Measurements from ENCODE around the gene SHROOM4.

The SHROOM4 gene

GRCh38 chrX:50813843-50814661, at the start of gene SHROOM4:
Gene SHROOM4 (minus strand): TSS chrX:50814194. CDS start chrX:50814018, 176 bp downstream.
- no peak for FAIRE-seq

DNA sequence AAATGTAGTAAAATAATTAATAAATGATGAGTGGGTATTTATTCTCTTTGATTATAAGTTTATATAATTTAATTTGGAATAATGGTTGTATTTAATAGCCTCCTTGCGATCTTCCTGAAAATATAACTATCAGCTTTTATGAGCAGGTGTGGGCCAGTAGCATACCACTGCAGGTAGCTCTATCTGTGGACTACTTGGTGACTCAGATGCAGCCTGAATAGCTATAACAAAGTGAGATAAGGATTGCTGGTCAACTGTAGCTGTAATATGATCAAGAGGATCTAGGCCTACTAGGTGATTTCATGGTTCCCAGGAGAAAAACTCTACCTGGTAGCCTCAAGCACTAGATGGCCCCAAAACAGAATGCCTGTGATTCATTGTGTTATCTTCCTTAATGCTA, 49.5 kb upstream of the SHROOM4 start:
- FAIRE-seq: no peak

DNA sequence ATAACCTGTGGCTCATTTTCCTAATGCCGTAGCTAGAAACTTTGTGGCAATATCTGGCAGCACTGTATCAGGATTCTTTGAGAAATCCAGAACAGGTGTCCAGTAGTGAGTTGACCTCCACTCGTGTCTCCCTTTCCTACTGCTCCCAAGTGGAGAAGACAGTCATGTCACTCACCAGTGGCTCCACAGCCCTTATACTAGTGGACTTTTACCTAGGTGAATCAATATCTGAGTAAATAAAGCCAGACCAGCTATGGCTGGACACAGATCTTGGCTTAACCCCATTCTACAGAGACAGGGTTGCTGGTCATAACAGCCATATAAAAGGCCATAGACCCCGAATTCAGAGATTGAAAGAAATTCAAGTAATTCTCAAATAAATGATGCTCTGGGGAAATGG, 46.5 kb upstream of the SHROOM4 start:
- FAIRE-seq: no peak

GRCh38 chrX:50858548-50858947, 44.6 kb upstream of the SHROOM4 start:
- FAIRE-seq: no peak

DNA sequence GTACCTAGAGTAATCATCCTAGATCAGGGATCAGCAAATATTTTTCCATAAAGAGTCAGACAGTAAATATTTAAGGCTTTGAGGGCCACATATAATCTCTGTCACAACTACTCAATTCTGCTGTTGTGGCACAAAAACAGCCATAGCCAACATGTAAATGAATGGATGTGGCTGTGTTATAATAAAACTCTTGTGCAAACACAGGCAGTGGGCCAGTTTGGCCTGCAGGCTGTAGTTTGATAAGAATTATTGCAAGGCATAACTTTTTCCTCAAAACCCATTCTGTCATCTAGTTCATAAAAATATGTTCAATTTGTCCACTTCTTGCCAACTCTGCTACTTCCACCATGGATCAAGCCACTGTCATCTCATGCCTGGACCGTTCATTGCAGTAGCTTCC, 39.4 kb upstream of the SHROOM4 start:
- no peak for FAIRE-seq

DNA sequence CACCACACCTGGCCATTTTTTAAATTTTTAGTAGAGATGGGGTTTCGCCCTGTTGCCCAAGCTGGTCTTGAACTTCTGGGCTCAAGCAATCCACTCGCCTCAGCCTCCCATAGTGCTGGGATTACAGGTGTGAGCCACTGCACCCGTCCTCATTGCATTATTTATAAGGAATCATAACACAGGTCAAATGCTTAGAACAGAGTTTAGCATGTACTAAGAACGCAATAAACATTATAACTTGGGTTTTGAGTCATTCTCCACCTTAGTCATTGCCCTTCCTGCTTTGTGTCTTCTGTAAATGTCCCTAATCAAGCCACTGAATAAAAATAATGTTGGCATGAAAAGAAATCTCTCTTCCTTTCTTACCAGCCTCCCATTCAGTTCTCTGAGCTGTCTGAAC, 38.5 kb upstream of the SHROOM4 start:
- no peak for FAIRE-seq

- FAIRE-seq: no peak
Measured at GRCh38 chrX:50842221-50842620, 28.2 kb upstream of the SHROOM4 start.

DNA sequence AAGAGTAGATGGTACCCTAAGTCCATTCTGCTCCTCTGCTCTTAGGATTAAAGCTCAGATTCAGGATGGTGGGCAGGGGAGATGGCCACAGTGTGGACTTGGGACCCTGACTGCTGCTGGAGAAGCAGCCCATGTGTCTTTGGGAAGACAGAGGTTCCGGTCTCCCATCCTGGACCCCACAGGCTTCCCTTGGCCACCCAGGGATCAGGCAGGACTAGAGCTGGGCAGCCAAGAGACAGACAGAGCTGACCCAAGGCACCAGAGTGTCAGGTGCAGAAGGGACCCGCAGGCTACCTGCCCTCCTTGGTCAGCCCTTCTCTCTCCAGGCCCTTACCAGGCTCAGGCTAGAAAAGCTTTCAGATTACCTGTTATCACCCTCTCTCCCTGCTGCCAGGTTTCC, 25.7 kb upstream of the SHROOM4 start:
- FAIRE-seq: no peak

DNA sequence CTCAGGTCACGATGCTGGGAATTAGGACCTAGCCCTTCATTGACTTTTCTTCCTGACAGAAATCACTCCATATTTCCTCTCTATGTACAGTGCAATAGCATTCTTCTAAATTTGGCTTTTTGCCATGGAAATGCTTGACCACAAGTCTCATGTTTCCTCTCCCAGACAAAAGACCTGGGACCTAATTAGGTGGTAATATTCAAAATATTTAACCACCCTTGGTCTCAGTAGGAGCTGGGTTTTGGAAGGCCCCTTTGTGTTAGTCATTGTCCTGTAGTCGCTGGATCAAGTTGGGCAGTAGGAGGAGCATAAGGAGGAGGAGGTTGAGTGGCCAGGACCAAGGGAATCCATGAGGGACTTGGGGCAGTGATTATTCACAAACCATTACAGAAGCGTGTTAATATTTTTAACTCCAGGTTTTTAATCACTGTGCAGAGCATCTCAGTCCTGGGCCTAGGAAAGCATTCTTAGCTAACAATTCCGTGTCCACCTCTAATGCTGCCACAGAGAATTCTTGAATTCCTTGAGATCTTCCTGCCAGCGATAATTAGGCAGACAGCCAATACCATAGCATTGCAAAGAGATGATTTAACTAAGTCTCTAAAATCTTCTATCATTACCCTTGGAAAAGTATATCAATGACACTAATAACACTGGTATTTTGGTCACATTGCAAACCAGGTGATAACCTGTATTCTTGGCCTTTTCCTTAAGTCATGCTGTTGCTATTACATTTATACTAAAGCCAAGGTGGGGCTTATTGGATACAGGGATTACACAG, 25.0 kb upstream of the SHROOM4 start:
- FAIRE-seq: no peak

GRCh38 chrX:50827996-50828395, 14.0 kb upstream of the SHROOM4 start:
- no peak for FAIRE-seq

DNA sequence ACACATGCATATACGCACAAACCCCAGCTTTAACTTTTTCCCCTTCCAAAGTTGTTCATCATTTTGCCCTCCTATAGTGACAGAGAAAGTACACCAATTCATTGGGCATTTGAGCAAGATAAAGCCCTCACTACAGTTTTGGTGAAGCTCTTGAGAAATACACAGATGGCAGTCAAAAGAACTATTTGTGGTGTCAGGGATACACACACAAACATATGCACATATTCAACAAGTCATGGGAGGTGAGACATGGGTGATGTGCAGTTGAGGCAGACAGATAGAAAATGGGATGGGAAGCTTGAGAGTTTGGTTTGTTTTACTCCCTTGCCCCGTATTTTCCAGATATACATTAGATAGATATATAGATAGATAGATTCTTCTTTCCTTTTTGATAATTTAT, 11.8 kb upstream of the SHROOM4 start:
- FAIRE-seq: no peak

- no peak for FAIRE-seq
Measured at GRCh38 chrX:50818986-50819385, 5.0 kb upstream of the SHROOM4 start.

GRCh38 chrX:50815120-50815519, 1.1 kb upstream of the SHROOM4 start:
- no peak for FAIRE-seq

GRCh38 chrX:50814701-50815100, 707 bp upstream of the SHROOM4 start:
- FAIRE-seq: no peak

GRCh38 chrX:50812995-50813842, 775 bp downstream of the SHROOM4 start:
- no peak for FAIRE-seq

GRCh38 chrX:50805276-50805675, 8.7 kb downstream of the SHROOM4 start:
- no peak for FAIRE-seq

DNA sequence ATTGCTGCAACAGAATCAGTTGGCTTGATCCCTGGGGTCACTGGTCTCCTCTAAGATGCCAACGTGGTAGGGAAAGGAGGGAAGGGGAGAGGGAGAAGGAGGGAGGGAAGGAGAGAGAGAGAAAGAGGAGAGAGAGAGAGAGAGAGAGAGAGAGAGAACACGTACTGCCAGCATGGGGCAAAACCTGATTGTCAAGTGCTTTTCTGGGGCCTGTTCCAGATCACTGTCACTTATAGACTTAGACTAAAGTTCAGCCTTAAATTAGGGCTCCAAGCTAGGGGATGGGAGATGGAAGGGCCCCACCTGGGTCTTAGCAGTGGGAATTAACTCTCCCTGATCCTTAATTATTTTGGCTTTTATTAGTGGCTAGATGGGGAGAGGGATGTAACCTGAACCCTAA, 12.9 kb downstream of the SHROOM4 start:
- FAIRE-seq: no peak

GRCh38 chrX:50799531-50799961, 14.4 kb downstream of the SHROOM4 start:
- FAIRE-seq: no peak

DNA sequence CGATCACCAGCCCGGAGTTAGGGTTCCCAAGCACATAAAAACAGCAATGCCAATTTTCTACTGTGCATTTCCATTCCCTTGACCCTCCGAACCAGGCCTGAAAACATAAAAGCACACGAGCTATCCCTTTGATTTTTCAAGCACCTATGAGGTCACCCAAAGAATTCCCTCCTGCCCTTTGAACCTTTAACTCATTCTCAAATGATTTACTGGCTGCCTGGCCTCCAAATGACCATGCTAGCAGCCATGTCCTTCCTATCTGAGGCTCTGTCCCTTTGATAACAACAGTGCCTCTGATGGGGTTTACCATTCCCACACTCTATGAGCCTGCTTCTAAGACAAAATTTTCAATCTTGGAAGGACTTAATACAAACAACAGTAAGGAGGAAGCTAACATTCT, 15.2 kb downstream of the SHROOM4 start:
- no peak for FAIRE-seq

DNA sequence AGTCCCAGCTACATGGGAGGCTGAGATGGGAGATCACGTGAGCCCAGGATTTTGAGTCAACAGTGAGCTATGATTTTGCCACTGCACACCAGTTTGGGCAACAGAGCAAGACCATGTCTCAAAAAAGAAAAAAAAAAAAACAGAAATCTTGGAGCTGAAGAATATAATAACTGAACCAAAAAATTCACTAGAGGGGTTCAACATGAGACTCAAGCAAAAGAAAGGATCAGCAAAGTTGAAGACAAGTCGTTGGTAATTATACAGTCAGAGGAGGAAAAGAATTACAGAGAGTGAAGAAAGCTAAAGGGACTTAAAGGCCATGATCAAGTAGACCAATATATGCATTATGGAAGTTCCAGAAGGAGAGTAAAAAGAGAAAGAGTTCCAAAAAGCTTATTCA, 26.9 kb downstream of the SHROOM4 start:
- no peak for FAIRE-seq

DNA sequence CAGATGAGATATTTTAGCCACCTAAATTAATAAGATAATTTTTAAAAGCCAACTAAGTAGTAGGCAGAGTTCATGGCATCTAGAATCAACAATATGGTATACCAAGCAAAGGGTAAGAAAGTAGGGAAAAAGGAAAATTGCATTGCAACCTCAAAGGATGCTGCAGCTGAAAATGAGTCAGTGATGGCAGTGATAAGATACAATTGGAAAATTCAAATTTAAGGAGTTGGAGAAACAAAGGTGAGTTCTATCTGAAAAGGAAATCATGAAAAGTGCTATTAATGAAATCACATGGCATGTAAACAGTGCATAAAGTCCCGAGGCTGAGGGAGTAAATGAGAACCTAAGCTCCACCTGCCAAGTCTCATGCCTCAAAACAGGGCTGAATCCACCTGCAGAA, 33.9 kb downstream of the SHROOM4 start:
- no peak for FAIRE-seq

- no peak for FAIRE-seq
Measured at GRCh38 chrX:50779694-50780093, 34.3 kb downstream of the SHROOM4 start.

GRCh38 chrX:50778272-50778671, 35.7 kb downstream of the SHROOM4 start:
- FAIRE-seq: no peak
